Measurements from ENCODE around the gene TAS2R19. TPM values are rescaled to one million over a fixed set of nuclear protein-coding genes. Genes with fewer than 3 reads are reported as not detected.
"Not testable (repeated sequence)": the region's sequence is repeated elsewhere in the genome, so short reads cannot be mapped to it uniquely, and the experiment has no call there.

TAS2R19 gene
- total and polyA plus RNA-seq, 4 donors, result 0.13 to 25.0 (median 1.7) TPM

GRCh38 chr12:11069854-11070365, 47.5 kb upstream of the TAS2R19 start:
- no peaks in the 10 kb centered on the region for H3K27me3 ChIP-seq (ENCODE audit: control insufficient read depth in 3 of 3, insufficient read depth in 3 of 3, low read length in 2 of 3)
- DNase-seq (no peak), ATAC-seq (ENCODE audit: insufficient read depth, low FRiP score) (no peak)
- no peaks in the 10 kb centered on the region for H3K9me3 ChIP-seq (ENCODE audit: control insufficient read depth in 4 of 4, insufficient read depth in 3 of 4, low read length in 3 of 4)
- no peak for TF ChIP-seq CTCF (IDR thresholded peaks at IDR 0.05; ENCODE audit: control extremely low read depth, extremely low read depth)
- 81 to 84% methylated on average over 5 of the region's 5 CpGs for WGBS, 2 donors
- H3K4me3 ChIP-seq, result no peak overlapping the region
- peaks cover 0 to 7% (median 0%) of the 10 kb centered on the region in 4 donors for H3K36me3 ChIP-seq (ENCODE audit: control insufficient read depth in 4 of 4, insufficient read depth in 4 of 4, low read length in 4 of 4)
- no peak overlapping the region for H3K9ac ChIP-seq (ENCODE audit: insufficient read depth in 1 of 2, low read length in 2 of 2)
- H3K27ac ChIP-seq (ENCODE audit: low read depth in 1 of 2, low read length in 1 of 2), result no peak overlapping the region
- peaks cover 0 to 5% (median 0%) of the 10 kb centered on the region in 5 donors for H3K4me1 ChIP-seq (ENCODE audit: control insufficient read depth in 5 of 5, insufficient read depth in 5 of 5, low read length in 5 of 5)

GRCh38 chr12:11067514-11067913, 45.1 kb upstream of the TAS2R19 start:
- 56 to 67% methylated on average over 2 of the region's 2 CpGs for WGBS, 2 donors
- H3K36me3 ChIP-seq (ENCODE audit: control insufficient read depth in 4 of 4, insufficient read depth in 4 of 4, low read length in 4 of 4), result peaks cover 0 to 6% (median 0%) of the 10 kb centered on the region in 4 donors
- H3K27ac ChIP-seq (ENCODE audit: low read depth in 1 of 2, low read length in 1 of 2), result no peak overlapping the region
- DNase-seq (peak in 1 of 3 donors; percentile 15), ATAC-seq (ENCODE audit: insufficient read depth, low FRiP score) (no peak)
- no peak overlapping the region for H3K4me3 ChIP-seq
- no peaks in the 10 kb centered on the region for H3K27me3 ChIP-seq (ENCODE audit: control insufficient read depth in 3 of 3, insufficient read depth in 3 of 3, low read length in 2 of 3)
- H3K9me3 ChIP-seq (ENCODE audit: control insufficient read depth in 4 of 4, insufficient read depth in 3 of 4, low read length in 3 of 4), result no peaks in the 10 kb centered on the region
- H3K9ac ChIP-seq (ENCODE audit: insufficient read depth in 1 of 2, low read length in 2 of 2), result no peak overlapping the region
- peaks cover 0 to 2% (median 0%) of the 10 kb centered on the region in 5 donors for H3K4me1 ChIP-seq (ENCODE audit: control insufficient read depth in 5 of 5, insufficient read depth in 5 of 5, low read length in 5 of 5)
- no peak for TF ChIP-seq CTCF (IDR thresholded peaks at IDR 0.05; ENCODE audit: control extremely low read depth, extremely low read depth)

- H3K4me3 ChIP-seq; ATAC-seq (ENCODE audit: insufficient read depth, low FRiP score); H3K4me1 ChIP-seq (ENCODE audit: control insufficient read depth in 5 of 5, insufficient read depth in 5 of 5, low read length in 5 of 5); H3K27me3 ChIP-seq (ENCODE audit: control insufficient read depth in 3 of 3, insufficient read depth in 3 of 3, low read length in 2 of 3); H3K9ac ChIP-seq (ENCODE audit: insufficient read depth in 1 of 2, low read length in 2 of 2); DNase-seq; H3K27ac ChIP-seq (ENCODE audit: low read depth in 1 of 2, low read length in 1 of 2); H3K9me3 ChIP-seq (ENCODE audit: control insufficient read depth in 4 of 4, insufficient read depth in 3 of 4, low read length in 3 of 4); H3K36me3 ChIP-seq (ENCODE audit: control insufficient read depth in 4 of 4, insufficient read depth in 4 of 4, low read length in 4 of 4): not testable (repeated sequence)
- 95 to 97% methylated on average over 1 of the region's 1 CpG for WGBS, 2 donors
Measured at GRCh38 chr12:11062194-11062593, 39.8 kb upstream of the TAS2R19 start, which contains the start of gene TAS2R46. Gene TAS2R46, minus strand, starts transcription at chr12:11062294. Its CDS starts 0 bp downstream, at chr12:11062294.

- Histone ChIP-seq H3K4me3 (no peak overlapping the region), H3K27ac (ENCODE audit: low read depth in 1 of 2, low read length in 1 of 2) (no peak overlapping the region), H3K27me3 (ENCODE audit: control insufficient read depth in 3 of 3, insufficient read depth in 3 of 3, low read length in 2 of 3) (no peaks in the 10 kb centered on the region), H3K9me3 (ENCODE audit: control insufficient read depth in 4 of 4, insufficient read depth in 3 of 4, low read length in 3 of 4) (no peaks in the 10 kb centered on the region), H3K36me3 (ENCODE audit: control insufficient read depth in 4 of 4, insufficient read depth in 4 of 4, low read length in 4 of 4) (peaks cover 0 to 1% (median 0%) of the 10 kb centered on the region in 4 donors), H3K4me1 (ENCODE audit: control insufficient read depth in 5 of 5, insufficient read depth in 5 of 5, low read length in 5 of 5) (no peaks in the 10 kb centered on the region), H3K9ac (ENCODE audit: insufficient read depth in 1 of 2, low read length in 2 of 2) (no peak overlapping the region)
- ATAC-seq (ENCODE audit: insufficient read depth, low FRiP score) (no peak), DNase-seq (no peak)
- no peak for TF ChIP-seq CTCF (IDR thresholded peaks at IDR 0.05; ENCODE audit: control extremely low read depth, extremely low read depth)
Measured at GRCh38 chr12:11059784-11060183, 37.4 kb upstream of the TAS2R19 start.
